Urinary bladder (tissue), 4 donors: ENCODE measurements around the gene PPP1R3F. TPM values are rescaled to one million over a fixed set of nuclear protein-coding genes. Genes with fewer than 3 reads are reported as not detected.

Source experiments
- DNase-seq: peaks from one replicate; pipeline ENCODE4 v3.0.0-alpha.2; 2015; ENCODE audit errors: extremely low spot score
- H3K27ac ChIP-seq: one replicate; pipeline ENCODE4 v1.5.1; 2013; ENCODE audit warnings: low read depth, mild to moderate bottlenecking, moderate library complexity
- H3K36me3 ChIP-seq: one replicate; pipeline ENCODE4 v1.6.1; 2013; ENCODE audit warnings: mild to moderate bottlenecking, moderate library complexity; ENCODE audit not compliant: insufficient read depth
- H3K4me1 ChIP-seq: one replicate; pipeline ENCODE4 v1.6.1; 2013; ENCODE audit warnings: mild to moderate bottlenecking, moderate library complexity; ENCODE audit not compliant: insufficient read depth
- H3K4me3 ChIP-seq: one replicate; pipeline ENCODE4 v1.5.1; 2013; ENCODE audit warnings: low read depth, low read length
- WGBS: extraction: QIAGEN DNeasy Blood & Tissue Kit; methylation state at CpG from one replicate; pipeline ENCODE4 v1.1.7; 2013; 5-methylcytosine and 5-hydroxymethylcytosine counted together
- polyA plus RNA-seq: library from polyadenylated mRNA; stranded (reverse); fragments of 200-250 nt; gene quantifications from one replicate; pipeline ENCODE4 v1.2.3, GENCODE V29; 2013
- total RNA-seq: library from RNA; depleted of rRNA; stranded (reverse); fragments of >200 nt; gene quantifications from one replicate; pipeline ENCODE4 v1.2.3, GENCODE V29; 2014
- donor health status: healthy with polysubstance abuse.
- donor health status: healthy.

PPP1R3F gene
- total RNA-seq, result 4.8 TPM
- 9.8 TPM for polyA plus RNA-seq

- no peak for DNase-seq
- Histone ChIP-seq H3K36me3 (no peaks in the 10 kb centered on the region), H3K27ac (peak within 1 kb of the TSS; percentile 97), H3K4me3 (peak within 1 kb of the TSS; percentile 77), H3K4me1 (peaks cover 1% of the 10 kb centered on the region)
- under 1% methylated on average over 66 of the region's 70 CpGs for WGBS
Measured at GRCh38 chrX:49269767-49270248, at the start of gene PPP1R3F. TSS of gene PPP1R3F (plus strand) at chrX:49269793. CDS start at chrX:49269870, 77 bp downstream.

GRCh38 chrX:49220100-49220499 is 49.5 kb upstream of the PPP1R3F start:
- H3K27ac ChIP-seq, result no peak overlapping the region
- H3K4me3 ChIP-seq, result no peak overlapping the region
- no peaks in the 10 kb centered on the region for H3K36me3 ChIP-seq
- H3K4me1 ChIP-seq, result no peaks in the 10 kb centered on the region
- DNase-seq, result no peak

- DNase-seq, result no peak
- no peaks in the 10 kb centered on the region for H3K36me3 ChIP-seq
- no peak overlapping the region for H3K27ac ChIP-seq
- 71% methylated on average over 2 of the region's 2 CpGs for WGBS
- H3K4me3 ChIP-seq, result no peak overlapping the region
- no peaks in the 10 kb centered on the region for H3K4me1 ChIP-seq
Measured at GRCh38 chrX:49221868-49222267, 47.7 kb upstream of the PPP1R3F start.

GRCh38 chrX:49225858-49226257 is 43.7 kb upstream of the PPP1R3F start:
- no peak for DNase-seq
- Histone ChIP-seq H3K4me1 (no peaks in the 10 kb centered on the region), H3K4me3 (no peak overlapping the region), H3K27ac (no peak overlapping the region), H3K36me3 (no peaks in the 10 kb centered on the region)
- 72% methylated on average over 14 of the region's 14 CpGs for WGBS

- Histone ChIP-seq H3K4me3 (no peak overlapping the region), H3K4me1 (no peaks in the 10 kb centered on the region), H3K27ac (no peak overlapping the region), H3K36me3 (no peaks in the 10 kb centered on the region)
- WGBS, result 91% methylated on average over 9 of the region's 9 CpGs
- DNase-seq, result no peak
Measured at GRCh38 chrX:49226946-49227345, 42.6 kb upstream of the PPP1R3F start.

GRCh38 chrX:49227726-49228125 is 41.9 kb upstream of the PPP1R3F start:
- 89% methylated on average over 2 of the region's 2 CpGs for WGBS
- no peak overlapping the region for H3K27ac ChIP-seq
- H3K4me1 ChIP-seq, result no peaks in the 10 kb centered on the region
- no peak for DNase-seq
- no peaks in the 10 kb centered on the region for H3K36me3 ChIP-seq
- no peak overlapping the region for H3K4me3 ChIP-seq

- Histone ChIP-seq H3K36me3 (no peaks in the 10 kb centered on the region), H3K4me3 (no peak overlapping the region), H3K27ac (no peak overlapping the region), H3K4me1 (no peaks in the 10 kb centered on the region)
- no peak for DNase-seq
- 88% methylated on average over 17 of the region's 17 CpGs for WGBS
Measured at GRCh38 chrX:49228185-49228584, 41.4 kb upstream of the PPP1R3F start.

- 6% methylated on average over 44 of the region's 44 CpGs for WGBS
- Histone ChIP-seq H3K36me3 (no peaks in the 10 kb centered on the region), H3K4me3 (peak overlapping the region; percentile 29), H3K27ac (no peak overlapping the region), H3K4me1 (no peaks in the 10 kb centered on the region)
- no peak for DNase-seq
Measured at GRCh38 chrX:49230500-49231232, 38.9 kb upstream of the PPP1R3F start.

- Histone ChIP-seq H3K4me3 (no peak overlapping the region), H3K4me1 (no peaks in the 10 kb centered on the region), H3K27ac (no peak overlapping the region), H3K36me3 (no peaks in the 10 kb centered on the region)
- 94% methylated on average over 10 of the region's 10 CpGs for WGBS
- no peak for DNase-seq
Measured at GRCh38 chrX:49231333-49232000, 38.1 kb upstream of the PPP1R3F start.

- WGBS, result 89% methylated on average over 2 of the region's 2 CpGs
- DNase-seq, result no peak
- H3K36me3 ChIP-seq, result no peaks in the 10 kb centered on the region
- no peaks in the 10 kb centered on the region for H3K4me1 ChIP-seq
- no peak overlapping the region for H3K27ac ChIP-seq
- H3K4me3 ChIP-seq, result no peak overlapping the region
Measured at GRCh38 chrX:49232525-49232924, 37.1 kb upstream of the PPP1R3F start.

- H3K4me3 ChIP-seq, result no peak within 1 kb of the TSS
- H3K27ac ChIP-seq, result no peak within 1 kb of the TSS
- no peaks in the 10 kb centered on the region for H3K36me3 ChIP-seq
- no peak for DNase-seq
- H3K4me1 ChIP-seq, result no peaks in the 10 kb centered on the region
- 79% methylated on average over 9 of the region's 9 CpGs for WGBS
Measured at GRCh38 chrX:49233176-49233575, 36.4 kb upstream of the PPP1R3F start, which contains the start of gene CACNA1F. TSS of gene CACNA1F (minus strand) at chrX:49233340. CDS start at chrX:49233309, 31 bp downstream.

GRCh38 chrX:49233887-49234555 is 35.6 kb upstream of the PPP1R3F start:
- DNase-seq, result no peak
- H3K36me3 ChIP-seq, result no peaks in the 10 kb centered on the region
- WGBS, result 32% methylated on average over 56 of the region's 56 CpGs
- no peaks in the 10 kb centered on the region for H3K4me1 ChIP-seq
- H3K27ac ChIP-seq, result no peak overlapping the region
- H3K4me3 ChIP-seq, result no peak overlapping the region

- H3K27ac ChIP-seq, result no peak overlapping the region
- H3K36me3 ChIP-seq, result no peaks in the 10 kb centered on the region
- no peak overlapping the region for H3K4me3 ChIP-seq
- WGBS, result 82% methylated on average over 9 of the region's 9 CpGs
- H3K4me1 ChIP-seq, result no peaks in the 10 kb centered on the region
- no peak for DNase-seq
Measured at GRCh38 chrX:49237060-49237459, 32.5 kb upstream of the PPP1R3F start.

GRCh38 chrX:49238735-49239134 is 30.9 kb upstream of the PPP1R3F start:
- no peaks in the 10 kb centered on the region for H3K36me3 ChIP-seq
- H3K4me3 ChIP-seq, result no peak overlapping the region
- WGBS, result 83% methylated on average over 7 of the region's 7 CpGs
- no peak overlapping the region for H3K27ac ChIP-seq
- H3K4me1 ChIP-seq, result no peaks in the 10 kb centered on the region
- no peak for DNase-seq
